MM.1S (cell line): Measurements from ENCODE around the gene KRTAP1-4.
"Not testable (repeated sequence)": the region's sequence is repeated elsewhere in the genome, so short reads cannot be mapped to it uniquely, and the experiment has no call there.

Source experiments
- DNase-seq: peaks from one replicate; pipeline ENCODE4 v3.0.0-alpha.2; 2015
- H2AFZ ChIP-seq: fragments of 300-600 bp; sonication (generic); 2 replicates; pipeline ENCODE4 v1.6.0; 2016; ENCODE audit warnings: antibody characterized with exemption, low read length
- H3F3A ChIP-seq: fragments of 300-600 bp; sonication (generic); 2 replicates; pipeline ENCODE4 v1.6.1; 2016; ENCODE audit warnings: mild to moderate bottlenecking, antibody characterized with exemption, low read length, moderate library complexity, mixed read lengths; ENCODE audit not compliant: insufficient read depth
- H3K27ac ChIP-seq: fragments of 300-600 bp; sonication (generic); 2 replicates; pipeline ENCODE4 v1.5.1; 2016; ENCODE audit warnings: mild to moderate bottlenecking, low read length
- H3K27me3 ChIP-seq: fragments of 300-600 bp; sonication (generic); replicated peaks from 2 replicates; pipeline ENCODE4 v1.6.0; 2016; ENCODE audit warnings: low read length; ENCODE audit not compliant: insufficient read depth
- H3K36me3 ChIP-seq: fragments of 300-600 bp; sonication (generic); replicated peaks from 2 replicates; pipeline ENCODE4 v1.6.1; 2016; ENCODE audit warnings: mild to moderate bottlenecking, low read length, mixed read lengths; ENCODE audit not compliant: insufficient read depth
- H3K4me1 ChIP-seq: fragments of 300-600 bp; sonication (generic); 2 replicates; pipeline ENCODE4 v1.6.1; 2016; ENCODE audit warnings: low read length, mixed read lengths
- H3K4me2 ChIP-seq: fragments of 300-600 bp; sonication (generic); 2 replicates; pipeline ENCODE4 v1.6.0; 2016; ENCODE audit warnings: low read depth, low read length
- H3K4me3 ChIP-seq: fragments of 300-600 bp; sonication (generic); 2 replicates; pipeline ENCODE4 v1.5.1; 2016; ENCODE audit warnings: low read length, mixed read lengths
- H3K79me2 ChIP-seq: fragments of 300-600 bp; sonication (generic); 2 replicates; pipeline ENCODE4 v1.6.1; 2016; ENCODE audit warnings: mixed run types, low read length, mixed read lengths
- H3K9ac ChIP-seq: fragments of 300-600 bp; sonication (generic); 2 replicates; pipeline ENCODE4 v1.6.1; 2016; ENCODE audit warnings: low read length, mixed read lengths
- H3K9me2 ChIP-seq: fragments of 300-600 bp; sonication (generic); replicated peaks from 2 replicates; pipeline ENCODE4 v1.6.1; 2016; ENCODE audit warnings: mild to moderate bottlenecking, low read length, mixed read lengths; ENCODE audit not compliant: insufficient read depth
- H3K9me3 ChIP-seq: fragments of 300-600 bp; sonication (generic); replicated peaks from 2 replicates; pipeline ENCODE4 v1.6.1; 2016; ENCODE audit warnings: mild to moderate bottlenecking, low read length, mixed read lengths; ENCODE audit not compliant: insufficient read depth
- H4K20me1 ChIP-seq: fragments of 300-600 bp; sonication (generic); 2 replicates; pipeline ENCODE4 v1.6.1; 2016; ENCODE audit warnings: mild to moderate bottlenecking, low read length, moderate library complexity, mixed read lengths; ENCODE audit not compliant: insufficient read depth
- EZH2 ChIP-seq: fragments of 300-600 bp; sonication (generic); optimal IDR thresholded peaks from 2 replicates; pipeline ENCODE3; 2017; ENCODE audit warnings: low read depth, mild to moderate bottlenecking, antibody characterized with exemption, low read length, mixed read lengths
- EZH2phosphoT487 ChIP-seq: fragments of 300-600 bp; sonication (generic); IDR thresholded peaks from 2 replicates; pipeline ENCODE4 v1.6.1; 2018; ENCODE audit warnings: antibody characterized with exemption, low read length
- TF ChIP-seq, protein P1 (sequence below): fragments of 300-600 bp; sonication (generic); IDR thresholded peaks from 2 replicates; pipeline ENCODE4 v1.5.1; 2016; ENCODE audit warnings: antibody characterized with exemption, low read length, mixed read lengths

Gene KRTAP1-4

DNA sequence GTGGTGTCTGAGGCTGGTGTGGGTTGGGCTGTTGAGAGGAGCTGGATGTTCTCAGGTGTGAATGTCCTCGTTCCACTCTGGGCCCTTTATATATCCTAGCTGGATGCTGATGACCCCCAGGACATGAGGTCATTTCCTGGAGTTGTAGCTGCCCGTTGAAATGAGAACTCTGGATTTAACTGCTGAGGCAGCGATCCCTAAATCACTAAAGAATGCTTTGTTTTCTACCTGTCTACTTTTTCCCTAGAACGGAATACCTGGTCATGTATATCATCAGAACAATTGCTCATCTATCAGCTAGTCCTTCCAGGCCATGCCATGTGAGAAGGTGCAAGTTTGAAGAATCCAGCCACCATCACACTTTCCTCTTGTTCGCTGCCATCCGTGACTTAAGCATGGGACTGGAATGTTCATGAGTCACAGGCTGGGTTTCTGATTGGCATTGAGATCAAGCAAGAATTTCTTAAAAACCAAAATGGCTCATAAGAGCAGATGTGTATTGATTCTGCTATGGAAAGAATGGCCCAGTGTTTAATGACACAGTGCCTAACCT lies 30.1 kb upstream of the KRTAP1-4 start, which contains the start of gene KRTAP2-3:
Gene KRTAP2-3, minus strand, starts transcription at position 63 of the 553 bp plus-strand sequence. CDS start 64 bp downstream, outside the sequence.
- H3K9me3 ChIP-seq: no peaks in the 10 kb centered on the region
- H3K79me2 ChIP-seq: no peaks in the 10 kb centered on the region
- no peak within 1 kb of the TSS for H3K4me2 ChIP-seq
- H3K27me3 ChIP-seq: no peaks in the 10 kb centered on the region
- H3K4me1 ChIP-seq: no peaks in the 10 kb centered on the region
- H4K20me1 ChIP-seq: no peaks in the 10 kb centered on the region
- H3K36me3 ChIP-seq: no peaks in the 10 kb centered on the region
- DNase-seq: no peak
- TF ChIP-seq, protein P1, sequence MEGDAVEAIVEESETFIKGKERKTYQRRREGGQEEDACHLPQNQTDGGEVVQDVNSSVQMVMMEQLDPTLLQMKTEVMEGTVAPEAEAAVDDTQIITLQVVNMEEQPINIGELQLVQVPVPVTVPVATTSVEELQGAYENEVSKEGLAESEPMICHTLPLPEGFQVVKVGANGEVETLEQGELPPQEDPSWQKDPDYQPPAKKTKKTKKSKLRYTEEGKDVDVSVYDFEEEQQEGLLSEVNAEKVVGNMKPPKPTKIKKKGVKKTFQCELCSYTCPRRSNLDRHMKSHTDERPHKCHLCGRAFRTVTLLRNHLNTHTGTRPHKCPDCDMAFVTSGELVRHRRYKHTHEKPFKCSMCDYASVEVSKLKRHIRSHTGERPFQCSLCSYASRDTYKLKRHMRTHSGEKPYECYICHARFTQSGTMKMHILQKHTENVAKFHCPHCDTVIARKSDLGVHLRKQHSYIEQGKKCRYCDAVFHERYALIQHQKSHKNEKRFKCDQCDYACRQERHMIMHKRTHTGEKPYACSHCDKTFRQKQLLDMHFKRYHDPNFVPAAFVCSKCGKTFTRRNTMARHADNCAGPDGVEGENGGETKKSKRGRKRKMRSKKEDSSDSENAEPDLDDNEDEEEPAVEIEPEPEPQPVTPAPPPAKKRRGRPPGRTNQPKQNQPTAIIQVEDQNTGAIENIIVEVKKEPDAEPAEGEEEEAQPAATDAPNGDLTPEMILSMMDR: no peak
- no peak for TF ChIP-seq EZH2phosphoT487
- no peak for TF ChIP-seq EZH2
- H2AFZ ChIP-seq: no peak within 1 kb of the TSS
- no peak within 1 kb of the TSS for H3K27ac ChIP-seq
- H3K9ac ChIP-seq: no peak within 1 kb of the TSS
- no peak within 1 kb of the TSS for H3K4me3 ChIP-seq
- no peaks in the 10 kb centered on the region for H3K9me2 ChIP-seq
- no peaks in the 10 kb centered on the region for H3F3A ChIP-seq

DNA sequence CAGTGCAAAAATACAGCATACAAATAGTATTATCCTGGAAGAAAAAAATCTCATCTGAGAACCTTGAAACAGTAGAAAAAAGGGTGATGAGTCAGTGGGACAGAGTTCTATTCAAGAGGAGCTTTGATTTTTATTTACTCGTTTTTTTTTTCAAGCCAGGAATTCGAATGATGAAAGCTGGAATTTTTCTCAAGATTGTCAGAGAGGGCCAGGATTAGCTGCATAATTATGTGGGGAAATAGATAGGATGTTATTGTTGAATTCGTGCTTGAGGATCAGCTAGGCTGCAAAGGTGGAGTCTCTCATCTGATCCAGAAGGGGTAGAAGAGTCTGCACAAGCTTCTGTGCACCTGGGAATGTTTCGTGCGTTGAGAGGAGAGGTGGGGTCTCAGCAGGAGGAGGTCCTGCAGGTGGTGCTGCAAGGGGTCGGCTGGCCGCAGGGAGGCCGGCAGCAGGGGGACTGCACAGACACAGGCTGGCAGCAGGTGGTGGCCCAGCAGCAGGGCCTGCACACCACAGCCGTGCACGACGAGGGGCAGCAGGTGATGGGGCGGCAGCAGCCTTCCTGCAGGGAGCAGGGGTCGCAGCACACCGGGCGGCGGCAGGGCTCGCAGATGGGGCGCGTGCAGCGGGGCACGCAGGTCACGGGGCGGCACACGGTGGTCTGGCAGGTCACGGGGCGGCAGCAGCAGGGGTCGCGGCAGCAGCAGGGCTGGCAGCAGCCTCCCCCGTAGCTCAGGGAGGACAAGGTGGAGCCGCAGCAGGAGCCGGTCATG lies 29.5 kb upstream of the KRTAP1-4 start:
- not testable (repeated sequence) for DNase-seq, H3K9ac ChIP-seq, H3K79me2 ChIP-seq, H3K9me2 ChIP-seq, H3K36me3 ChIP-seq, H3K4me3 ChIP-seq, H3K9me3 ChIP-seq, H3F3A ChIP-seq, H2AFZ ChIP-seq, H3K27ac ChIP-seq, H3K4me2 ChIP-seq, H3K27me3 ChIP-seq, H4K20me1 ChIP-seq, H3K4me1 ChIP-seq

DNA sequence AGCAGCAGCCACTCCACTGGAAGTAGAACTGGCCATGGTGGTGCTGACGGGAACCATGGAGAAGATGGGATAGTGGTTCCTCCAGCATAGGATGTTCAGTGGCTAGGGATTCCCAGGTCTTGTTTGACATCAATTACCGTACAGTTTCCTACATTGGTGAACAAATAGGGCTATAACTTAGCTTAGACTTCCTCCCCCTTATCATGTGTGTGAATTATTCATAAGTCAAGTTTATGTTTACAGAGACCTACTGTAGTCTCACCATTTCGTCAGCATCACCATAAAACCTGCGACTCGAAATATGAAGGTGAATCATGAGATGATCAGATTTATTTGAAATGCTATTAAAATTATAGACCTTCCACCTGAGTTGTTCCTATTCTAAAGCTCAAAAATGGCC lies 28.7 kb upstream of the KRTAP1-4 start:
- TF ChIP-seq EZH2 (no peak), EZH2phosphoT487 (no peak)
- Histone ChIP-seq H3K27me3 (no peaks in the 10 kb centered on the region), H3K9me2 (no peaks in the 10 kb centered on the region), H3K9me3 (no peaks in the 10 kb centered on the region), H3K4me2 (no peak overlapping the region), H3F3A (no peaks in the 10 kb centered on the region), H3K27ac (no peak overlapping the region), H3K79me2 (no peaks in the 10 kb centered on the region), H3K4me3 (no peak overlapping the region), H3K36me3 (no peaks in the 10 kb centered on the region), H2AFZ (no peak overlapping the region), H4K20me1 (no peaks in the 10 kb centered on the region), H3K9ac (no peak overlapping the region), H3K4me1 (no peaks in the 10 kb centered on the region)
- DNase-seq: no peak

DNA sequence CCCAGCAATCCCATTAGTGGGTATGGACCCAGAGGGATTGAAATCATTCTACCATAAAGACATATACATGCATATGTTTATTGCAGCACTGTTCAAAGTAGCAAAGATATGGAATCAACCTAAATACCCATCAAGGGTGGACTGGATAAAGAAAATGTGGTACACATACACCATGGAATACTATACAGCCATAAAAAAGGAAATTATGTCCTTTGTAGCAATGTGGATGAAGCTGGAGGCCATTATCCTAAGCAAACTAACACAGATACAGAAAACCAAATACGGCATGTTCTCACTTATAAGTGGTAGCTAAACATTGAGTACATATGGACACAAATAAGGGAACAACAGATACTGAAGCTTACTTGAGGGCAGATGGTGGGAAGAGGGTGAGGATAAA lies 27.6 kb upstream of the KRTAP1-4 start:
- no peaks in the 10 kb centered on the region for H3K27me3 ChIP-seq
- DNase-seq: no peak
- H3K9me2 ChIP-seq: no peaks in the 10 kb centered on the region
- no peaks in the 10 kb centered on the region for H3K36me3 ChIP-seq
- H3K4me3 ChIP-seq: no peak overlapping the region
- H2AFZ ChIP-seq: no peak overlapping the region
- no peaks in the 10 kb centered on the region for H3F3A ChIP-seq
- H3K9ac ChIP-seq: no peak overlapping the region
- H3K9me3 ChIP-seq: no peaks in the 10 kb centered on the region
- no peak overlapping the region for H3K27ac ChIP-seq
- H3K4me2 ChIP-seq: no peak overlapping the region
- H3K79me2 ChIP-seq: no peaks in the 10 kb centered on the region
- no peaks in the 10 kb centered on the region for H4K20me1 ChIP-seq
- TF ChIP-seq, protein P1: no peak
- TF ChIP-seq EZH2phosphoT487 (no peak), EZH2 (no peak)
- no peaks in the 10 kb centered on the region for H3K4me1 ChIP-seq

DNA sequence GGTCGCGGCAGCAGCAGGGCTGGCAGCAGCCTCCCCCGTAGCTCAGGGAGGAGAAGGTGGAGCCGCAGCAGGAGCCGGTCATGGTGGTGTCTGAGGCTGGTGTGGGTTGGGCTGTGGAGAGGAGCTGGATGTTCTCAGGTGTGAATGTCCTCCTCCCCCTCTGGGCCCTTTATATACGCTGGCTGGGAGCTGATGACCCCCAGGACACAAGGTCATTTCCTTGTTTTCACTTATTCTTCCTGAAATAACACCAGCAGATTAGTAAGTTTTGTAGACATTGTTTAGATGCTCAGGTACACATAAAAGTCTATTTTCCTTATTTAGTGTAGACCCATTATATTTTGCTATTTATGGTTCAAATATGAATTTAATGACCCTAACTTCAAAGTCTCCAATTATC lies 25.1 kb upstream of the KRTAP1-4 start, which contains the start of gene KRTAP2-2:
Gene KRTAP2-2, minus strand, starts transcription at position 101 of the 400 bp plus-strand sequence. Its CDS starts 19 bp downstream, at position 82.
- H3K36me3 ChIP-seq, H3K9me3 ChIP-seq, H3F3A ChIP-seq, H3K4me2 ChIP-seq, H2AFZ ChIP-seq, H3K4me1 ChIP-seq, H3K27me3 ChIP-seq, H3K4me3 ChIP-seq, H4K20me1 ChIP-seq, H3K27ac ChIP-seq, DNase-seq, H3K9me2 ChIP-seq, H3K79me2 ChIP-seq, H3K9ac ChIP-seq: not testable (repeated sequence)

DNA sequence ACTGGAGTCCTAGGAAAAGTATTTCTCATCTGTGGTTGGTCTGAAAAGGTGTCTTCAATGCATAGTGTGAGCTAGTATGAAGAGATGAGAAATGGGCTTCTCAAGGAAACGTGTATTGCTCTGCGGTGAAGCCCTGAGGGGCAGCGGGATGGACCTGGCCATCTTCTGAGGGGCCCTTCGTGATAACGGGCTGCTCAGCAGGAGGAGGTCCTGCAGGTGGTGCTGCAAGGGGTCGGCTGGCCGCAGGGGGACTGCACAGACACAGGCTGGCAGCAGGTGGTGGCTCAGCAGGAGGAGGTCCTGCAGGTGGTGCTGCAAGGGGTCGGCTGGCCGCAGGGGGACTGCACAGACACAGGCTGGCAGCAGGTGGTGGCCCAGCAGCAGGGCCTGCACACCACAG lies 24.6 kb upstream of the KRTAP1-4 start:
- not testable (repeated sequence) for H4K20me1 ChIP-seq, DNase-seq, H3K4me1 ChIP-seq

More for the DNA sequence above, 24.6 kb upstream of the KRTAP1-4 start:
- not testable (repeated sequence) for H2AFZ ChIP-seq, H3K79me2 ChIP-seq, H3K27me3 ChIP-seq, H3F3A ChIP-seq, H3K27ac ChIP-seq, H3K36me3 ChIP-seq, H3K4me2 ChIP-seq, H3K9me3 ChIP-seq, H3K9me2 ChIP-seq, H3K4me3 ChIP-seq, H3K9ac ChIP-seq
